GM18951 (cell line): Measurements from ENCODE around the gene PACSIN3.

Experiments used
- POLR2A ChIP-seq: IDR thresholded peaks from 4 replicates; pipeline ENCODE4 v1.6.1; 2011; ENCODE audit warnings: mild to moderate bottlenecking; ENCODE audit not compliant: insufficient read length, insufficient read depth; ENCODE audit errors: extremely low read depth
- in situ Hi-C: fragments of 300-500 bp; cut with MboI; formaldehyde crosslinking; loops from one replicate; pipeline ENCODE4 v1.12.0; 2022; ENCODE audit warnings: low sequenced_read_pairs, mixed read lengths, inconsistent platforms; ENCODE audit not compliant: unreplicated experiment

PACSIN3 gene

DNA sequence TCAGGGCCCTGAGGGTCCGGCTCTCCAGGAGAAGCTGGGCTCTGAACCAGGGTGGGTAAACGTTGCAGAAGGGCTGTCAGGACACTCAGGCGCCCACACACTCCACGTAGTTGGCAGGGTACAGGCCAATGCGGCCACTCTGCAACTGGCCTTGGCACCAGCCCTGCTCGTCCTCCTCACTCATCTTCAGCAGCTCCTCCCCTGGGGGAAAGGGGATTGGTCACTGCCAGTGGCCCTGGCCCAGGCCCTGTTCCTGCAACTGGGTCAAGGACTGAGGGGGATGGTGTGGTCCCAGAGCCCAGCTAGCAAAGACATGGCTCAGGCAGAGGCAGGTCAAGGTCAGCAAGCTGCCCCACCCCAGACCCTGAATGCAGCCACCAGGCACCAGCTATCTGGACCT lies 8.4 kb downstream of the PACSIN3 start:
- TF ChIP-seq POLR2A: no peak
- in situ Hi-C loops: no loop called here

DNA sequence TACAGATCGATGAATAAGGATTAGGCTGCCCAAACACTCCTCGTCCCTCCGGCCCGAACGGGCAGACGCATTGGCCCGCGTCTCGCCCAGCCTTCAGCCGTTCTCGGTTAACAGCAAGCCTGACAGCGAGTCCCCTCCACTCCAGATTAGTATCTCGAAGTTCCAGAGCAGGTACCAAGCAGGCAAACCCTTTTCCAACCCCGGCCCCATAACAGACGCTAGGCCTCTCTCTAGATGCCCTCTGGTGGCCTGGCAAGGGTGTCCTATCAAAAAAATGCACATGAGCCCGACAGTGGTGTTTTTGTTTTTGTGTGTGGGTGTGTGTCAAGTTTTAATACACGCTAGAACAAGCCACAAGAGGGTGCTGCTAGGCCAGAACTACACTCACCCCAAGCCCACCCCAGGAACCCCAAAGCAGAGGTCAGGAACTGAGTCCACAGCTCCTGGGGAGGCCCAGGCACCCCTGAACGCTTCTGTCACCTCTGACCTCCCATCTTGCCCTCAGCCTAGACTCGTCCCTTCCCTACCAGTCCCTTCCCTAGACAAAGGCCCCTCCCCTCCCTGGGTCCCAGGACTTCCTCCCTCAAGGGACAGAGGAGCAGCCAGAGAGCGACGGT lies 8.9 kb downstream of the PACSIN3 start:
- no peak for TF ChIP-seq POLR2A
- in situ Hi-C loops: no loop called here

DNA sequence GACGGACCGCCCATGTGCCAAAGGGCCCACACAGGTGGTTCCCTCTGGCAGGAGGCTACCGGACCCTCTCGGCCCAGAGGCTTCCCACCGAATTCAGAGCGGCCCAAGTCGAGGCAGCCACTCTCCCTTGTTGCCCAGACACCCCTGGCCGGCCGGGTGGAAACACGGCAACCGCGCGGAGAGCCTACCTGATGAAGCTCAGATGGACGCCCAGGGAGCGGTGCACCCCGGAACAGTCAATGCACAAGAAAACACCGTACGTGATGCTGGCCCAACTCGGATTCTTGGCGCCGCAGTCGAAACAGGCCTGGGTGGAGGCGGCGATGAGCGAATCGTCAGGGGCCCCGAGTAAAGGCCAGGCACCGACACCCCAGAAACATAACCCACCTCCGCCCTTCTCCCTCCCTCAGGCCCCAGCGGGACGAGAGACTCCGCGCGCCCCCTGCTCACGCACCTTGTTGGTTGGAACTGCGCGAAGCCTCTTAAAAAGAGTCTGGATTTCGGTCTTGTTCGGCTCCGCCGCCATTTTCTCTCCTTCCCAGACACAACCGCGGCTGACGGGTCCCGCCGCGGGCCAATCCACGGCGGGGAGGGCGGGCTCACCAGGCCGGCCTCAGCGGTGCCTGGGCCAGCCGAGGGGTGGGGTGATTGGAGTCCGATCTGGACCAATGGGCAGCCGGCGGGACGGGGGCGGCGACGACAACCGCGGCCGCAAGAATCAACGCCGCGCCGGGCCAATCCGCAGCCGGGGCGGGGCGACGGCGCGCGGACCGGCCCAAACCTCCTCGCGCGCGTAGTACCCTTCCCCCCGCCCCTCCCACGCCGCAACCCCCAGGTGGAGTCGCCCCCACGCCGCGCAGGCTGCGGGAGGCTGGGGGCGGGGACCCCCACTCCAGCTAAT lies 9.7 kb downstream of the PACSIN3 start, which contains the start of gene ARFGAP2:
Gene ARFGAP2 (minus strand): TSS at position 552 of the 901 bp plus-strand sequence. CDS start 26 bp downstream, at position 526.
- in situ Hi-C loops: no loop called here
- TF ChIP-seq POLR2A: peak; percentile 69

DNA sequence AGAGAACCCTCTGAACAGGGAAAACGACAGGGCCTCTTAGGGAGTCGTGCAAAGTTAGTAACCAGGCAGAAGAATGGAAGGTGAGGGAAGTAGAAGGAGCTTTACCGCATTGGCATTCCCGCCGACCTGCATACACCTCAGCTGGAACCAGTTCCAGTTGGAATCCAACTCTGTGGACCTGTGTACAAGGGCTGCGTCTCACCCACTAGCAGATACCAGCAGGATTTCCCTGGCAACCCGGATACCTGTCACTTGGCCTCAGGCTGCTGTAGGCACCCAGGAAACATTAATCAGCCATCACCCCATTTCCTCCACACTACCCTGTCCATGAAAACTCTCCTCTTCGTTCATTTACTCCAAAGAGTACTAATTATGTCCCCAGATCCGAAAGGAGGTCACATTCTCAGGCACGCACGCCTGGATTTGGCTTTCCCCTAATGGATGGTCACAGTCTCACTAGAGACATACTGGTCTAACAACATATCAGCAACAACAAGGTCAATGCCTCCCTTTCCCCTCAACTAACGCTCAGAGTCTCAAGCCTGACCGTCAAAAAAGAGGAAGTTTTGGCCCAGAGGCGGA lies 10.4 kb downstream of the PACSIN3 start:
- in situ Hi-C loops: no loop called here
- TF ChIP-seq POLR2A: no peak

DNA sequence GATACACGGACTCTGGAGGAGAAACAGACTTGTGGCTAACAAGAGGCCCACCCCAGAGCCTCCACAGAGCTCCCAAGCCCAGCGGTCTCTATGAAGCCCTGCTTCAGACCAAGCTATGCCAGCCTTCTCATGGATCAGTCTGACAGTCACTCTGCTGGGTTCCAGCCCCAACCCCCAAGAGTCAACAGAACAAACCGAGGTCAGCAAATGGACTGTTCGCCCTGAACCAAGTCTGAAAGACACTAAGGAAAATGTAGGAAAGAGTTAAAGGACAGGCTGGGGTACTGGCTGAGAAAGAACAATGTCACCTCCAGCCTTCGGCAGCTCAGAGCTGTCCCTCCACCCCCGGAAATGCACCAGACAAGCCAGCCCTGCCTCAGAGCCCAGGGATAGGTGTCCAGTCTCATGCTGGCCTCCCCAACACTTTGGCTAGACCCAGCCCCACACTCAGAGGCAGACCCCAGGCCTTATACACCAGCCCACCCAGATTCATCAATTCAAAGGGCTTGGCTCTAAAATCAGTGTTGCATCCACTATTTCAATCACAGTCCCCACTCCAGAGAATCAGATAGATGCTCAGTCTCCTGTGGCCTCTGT lies 13.4 kb downstream of the PACSIN3 start:
- in situ Hi-C loops: no loop called here

DNA sequence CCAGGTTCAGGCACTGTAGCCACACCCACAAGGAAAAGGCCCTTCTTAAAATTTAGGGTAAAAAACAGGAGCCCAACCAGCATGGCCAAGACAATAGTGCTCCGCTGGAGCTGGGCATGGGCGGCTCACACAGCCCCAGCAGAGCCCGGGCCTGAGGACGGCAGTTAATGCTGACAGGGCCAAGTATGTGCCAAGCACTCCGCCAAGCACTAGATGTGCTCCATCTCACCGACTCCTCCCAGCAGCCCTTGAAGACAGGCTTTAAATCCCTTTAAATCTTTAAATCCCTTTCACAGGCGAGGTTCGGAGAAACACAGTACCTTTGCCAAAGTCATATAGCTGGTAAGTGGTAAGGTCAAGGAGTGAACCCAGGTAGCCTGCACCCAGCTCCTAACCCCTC lies 14.4 kb downstream of the PACSIN3 start:
- no peak for TF ChIP-seq POLR2A
- in situ Hi-C loops: no loop called here

More for the DNA sequence above, 13.4 kb downstream of the PACSIN3 start:
- TF ChIP-seq POLR2A: peak; percentile 3

DNA sequence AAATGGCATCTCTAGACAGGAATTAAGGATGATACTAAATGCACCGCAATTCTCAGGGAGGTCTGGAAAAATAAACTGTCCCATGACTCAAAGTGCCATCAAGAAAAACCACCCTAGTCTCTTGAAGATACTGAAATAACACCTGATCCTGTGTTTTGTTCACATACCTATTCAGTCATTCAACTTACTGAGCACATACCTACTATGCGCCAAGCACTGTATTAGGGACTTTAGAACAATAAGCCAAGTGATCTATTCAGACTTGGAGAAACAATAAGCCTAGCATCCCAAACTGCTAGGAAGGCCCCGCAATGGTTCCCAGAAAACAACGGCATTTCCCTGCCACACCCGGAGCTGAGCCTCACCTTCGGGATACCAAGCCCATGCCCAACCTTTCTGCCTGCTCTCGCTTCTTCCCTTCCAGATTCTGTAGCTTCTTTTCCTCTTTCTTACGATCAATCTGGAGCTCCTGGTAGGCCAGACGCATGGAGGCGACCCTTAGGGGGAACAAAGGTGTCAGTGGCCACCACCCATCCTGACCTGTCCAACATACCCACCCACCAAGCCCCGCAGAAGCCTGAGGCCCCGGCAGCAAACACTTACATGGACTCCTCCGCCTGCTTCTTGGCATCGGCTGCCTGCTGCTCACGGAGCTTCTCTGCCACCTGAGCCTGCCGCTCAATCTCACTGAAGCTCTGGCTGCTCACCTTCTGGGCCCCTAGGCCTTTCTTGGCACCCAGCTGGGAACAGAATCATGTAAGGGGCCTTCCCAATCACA lies 15.0 kb downstream of the PACSIN3 start:
- no peak for TF ChIP-seq POLR2A
- in situ Hi-C loops: no loop called here

DNA sequence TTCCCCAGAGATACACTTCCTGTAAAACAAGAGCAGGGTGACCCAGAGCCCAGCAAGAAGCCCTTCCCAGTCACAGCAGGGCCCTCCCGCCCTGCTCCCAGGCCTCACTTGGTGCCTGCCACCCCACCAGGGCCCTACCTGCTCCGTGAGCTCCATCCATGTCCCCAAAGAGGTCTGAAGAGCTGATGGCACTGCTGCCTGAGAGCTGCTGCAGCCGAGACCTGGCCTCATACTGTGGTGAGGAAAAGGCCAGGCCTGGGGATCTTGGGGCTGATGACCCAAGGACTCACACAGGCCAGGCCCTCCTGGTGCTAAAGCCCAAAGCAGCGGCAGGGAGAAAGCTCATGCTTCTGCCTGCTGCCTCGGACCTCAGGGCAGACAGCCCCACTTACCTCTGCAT lies 19.9 kb downstream of the PACSIN3 start:
- no peak for TF ChIP-seq POLR2A
- in situ Hi-C loops: no loop called here

DNA sequence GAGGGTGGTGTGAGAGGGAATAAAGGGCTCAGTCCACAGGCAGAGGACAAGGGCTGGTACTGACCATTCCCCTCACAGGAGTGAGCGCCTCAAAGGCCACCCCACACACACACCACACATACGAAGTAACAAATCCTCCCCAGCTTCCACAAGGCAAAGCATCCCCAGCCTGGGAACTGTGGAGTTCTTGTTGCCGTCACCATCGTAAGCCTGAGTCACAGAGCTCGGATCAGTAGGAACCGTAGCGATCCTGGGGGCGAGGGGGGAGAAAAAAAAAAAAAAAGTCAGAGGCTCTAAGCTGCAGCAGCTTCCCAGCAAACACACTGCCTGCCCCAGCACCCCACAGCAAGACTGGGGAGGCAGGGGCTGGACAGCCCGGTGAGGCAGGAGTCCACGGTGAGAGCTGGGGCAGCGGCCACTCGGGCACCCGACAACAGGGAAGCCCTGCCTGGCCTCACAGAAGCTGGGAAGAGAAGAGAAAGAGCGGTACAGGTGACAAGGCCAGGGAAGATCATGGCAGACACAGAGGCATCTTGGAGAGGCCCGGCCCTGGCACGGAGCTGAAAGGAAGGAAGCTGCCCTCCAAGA lies 20.9 kb downstream of the PACSIN3 start:
- no peak for TF ChIP-seq POLR2A
- in situ Hi-C loops: no loop called here

DNA sequence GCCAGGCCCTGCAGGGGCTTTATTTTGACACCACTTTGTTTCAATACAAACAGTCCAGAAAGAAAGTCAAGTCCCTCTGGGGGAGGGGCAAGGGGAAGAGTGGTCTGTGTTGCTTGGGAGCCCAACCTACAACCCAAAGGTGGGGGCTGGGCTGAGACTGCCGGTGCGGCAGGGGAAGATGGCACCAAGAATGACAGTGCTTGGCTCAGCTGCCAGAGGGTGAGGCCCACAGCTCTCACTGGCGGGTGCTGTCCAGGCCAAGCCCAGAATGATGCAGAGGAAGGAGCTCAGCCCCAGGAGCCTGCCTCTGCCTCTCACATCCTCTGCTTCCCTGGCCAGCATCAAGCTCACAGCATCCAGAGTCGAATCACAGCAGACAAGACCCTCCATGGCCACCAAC lies 21.9 kb downstream of the PACSIN3 start:
- in situ Hi-C loops: no loop called here

DNA sequence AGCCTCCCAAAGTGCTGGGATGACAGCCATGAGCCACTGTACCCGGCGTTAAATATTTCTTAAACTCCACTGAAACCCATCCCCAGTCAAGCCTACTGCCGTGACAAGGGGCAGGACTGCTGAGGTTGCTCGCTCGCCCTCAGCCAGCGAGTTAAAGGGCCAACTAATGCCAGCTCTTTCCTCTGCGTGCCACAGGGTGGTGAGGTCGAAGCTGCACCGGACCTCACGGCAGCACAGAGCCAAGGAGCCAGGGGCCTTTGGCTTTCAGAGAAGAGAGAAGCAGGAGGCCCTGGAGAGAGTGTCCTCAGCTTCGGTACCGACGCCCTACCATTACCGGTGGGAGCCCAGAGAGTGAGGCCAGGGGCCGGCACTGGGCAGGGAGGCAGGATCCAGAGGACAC lies 22.3 kb downstream of the PACSIN3 start:
- no peak for TF ChIP-seq POLR2A

More for the DNA sequence above, 21.9 kb downstream of the PACSIN3 start:
- TF ChIP-seq POLR2A: peak; percentile 16

DNA sequence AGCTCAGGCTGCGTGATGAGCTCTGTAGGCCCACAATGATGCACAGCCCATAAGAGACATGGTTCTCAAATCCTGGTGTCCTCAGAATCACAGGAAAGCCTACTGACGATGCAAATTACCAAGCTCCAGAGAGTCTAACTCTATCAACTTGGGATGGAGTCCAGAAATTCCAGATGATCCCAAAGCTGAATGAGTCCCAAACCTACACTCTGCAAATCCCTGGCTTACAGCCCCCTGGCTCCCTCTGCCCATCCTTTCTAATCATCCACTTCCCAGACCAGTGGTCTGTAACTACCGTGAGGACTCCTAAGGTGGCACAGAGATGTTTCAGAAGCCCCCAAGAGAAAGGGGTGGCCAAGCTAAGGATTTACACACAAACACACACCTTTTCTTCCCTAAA lies 23.0 kb downstream of the PACSIN3 start:
- no peak for TF ChIP-seq POLR2A
- in situ Hi-C loops: no loop called here

More for the DNA sequence above, 22.3 kb downstream of the PACSIN3 start:
- in situ Hi-C loops: no loop called here
